Measurements from ENCODE around the gene ACIN1. TPM values are rescaled to one million over a fixed set of nuclear protein-coding genes. Genes with fewer than 3 reads are reported as not detected.

ACIN1 gene
- total and polyA plus RNA-seq, 9 donors: 83.3 to 165 (median 135) TPM

DNA sequence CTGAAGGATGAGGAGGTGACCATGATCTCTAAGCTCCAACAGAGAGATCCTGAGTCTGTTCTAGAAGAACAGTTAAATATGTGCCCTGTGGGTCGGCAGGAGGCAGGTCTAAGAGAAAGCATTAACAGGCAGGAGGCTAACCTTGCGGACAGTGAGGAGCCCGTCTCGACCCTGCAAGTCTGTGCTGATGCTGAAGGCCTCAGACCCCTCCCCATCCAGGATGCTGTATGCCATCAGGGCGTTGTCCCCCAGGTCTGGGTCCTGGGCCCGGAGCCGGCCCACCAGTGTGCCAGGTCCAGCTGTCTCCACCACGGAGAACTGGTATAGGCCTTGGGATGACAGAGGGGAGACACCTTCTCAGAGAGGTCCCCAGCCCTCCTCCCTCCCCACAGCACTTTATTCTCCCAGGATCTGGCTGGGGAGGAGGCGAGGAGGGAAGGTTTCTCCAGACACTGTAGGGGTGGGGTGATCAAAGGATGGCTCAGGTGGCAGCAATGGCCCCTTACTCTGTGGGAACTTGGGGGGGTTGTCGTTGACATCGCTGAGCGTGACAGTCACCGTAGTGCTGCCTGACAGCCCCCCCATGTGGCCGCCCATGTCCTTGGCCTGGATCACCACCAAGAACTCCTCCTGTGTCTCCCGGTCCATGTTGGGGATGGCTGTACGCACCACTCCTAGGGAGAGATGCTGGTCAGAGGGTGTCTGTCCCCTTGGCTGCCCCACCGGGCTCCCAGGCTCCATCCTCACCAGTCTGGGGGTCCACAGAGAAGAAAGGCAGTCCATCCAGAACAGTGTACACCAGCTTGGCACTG lies 40.7 kb downstream of the ACIN1 start:
- H3K9me3 ChIP-seq: no peaks in the 10 kb centered on the region
- H3K27me3 ChIP-seq: no peaks in the 10 kb centered on the region
- DNase-seq: peak in 2 of 5 donors; percentile 25 to 40
- 81 to 84% (median 81%) methylated on average over 16 to 17 of the region's 17 CpGs for WGBS, 3 donors
- H3K36me3 ChIP-seq: no peaks in the 10 kb centered on the region
- H3K4me1 ChIP-seq (ENCODE audit: insufficient read depth): no peaks in the 10 kb centered on the region
- no peak overlapping the region for H3K4me3 ChIP-seq
- no peak for TF ChIP-seq POLR2A (IDR thresholded peaks at IDR 0.05)
- TF ChIP-seq, protein P1, sequence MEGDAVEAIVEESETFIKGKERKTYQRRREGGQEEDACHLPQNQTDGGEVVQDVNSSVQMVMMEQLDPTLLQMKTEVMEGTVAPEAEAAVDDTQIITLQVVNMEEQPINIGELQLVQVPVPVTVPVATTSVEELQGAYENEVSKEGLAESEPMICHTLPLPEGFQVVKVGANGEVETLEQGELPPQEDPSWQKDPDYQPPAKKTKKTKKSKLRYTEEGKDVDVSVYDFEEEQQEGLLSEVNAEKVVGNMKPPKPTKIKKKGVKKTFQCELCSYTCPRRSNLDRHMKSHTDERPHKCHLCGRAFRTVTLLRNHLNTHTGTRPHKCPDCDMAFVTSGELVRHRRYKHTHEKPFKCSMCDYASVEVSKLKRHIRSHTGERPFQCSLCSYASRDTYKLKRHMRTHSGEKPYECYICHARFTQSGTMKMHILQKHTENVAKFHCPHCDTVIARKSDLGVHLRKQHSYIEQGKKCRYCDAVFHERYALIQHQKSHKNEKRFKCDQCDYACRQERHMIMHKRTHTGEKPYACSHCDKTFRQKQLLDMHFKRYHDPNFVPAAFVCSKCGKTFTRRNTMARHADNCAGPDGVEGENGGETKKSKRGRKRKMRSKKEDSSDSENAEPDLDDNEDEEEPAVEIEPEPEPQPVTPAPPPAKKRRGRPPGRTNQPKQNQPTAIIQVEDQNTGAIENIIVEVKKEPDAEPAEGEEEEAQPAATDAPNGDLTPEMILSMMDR (IDR thresholded peaks at IDR 0.05): no peak
- no peak for TF ChIP-seq EP300 (IDR thresholded peaks at IDR 0.05)
- intact Hi-C loops (cut with DNase I): loop anchor here in 1 of 4 donors (5.0 kb wide), 1 partner anchor 57 kb away; no protein-coding TSS in a partner anchor
- no peak overlapping the region for H3K27ac ChIP-seq

DNA sequence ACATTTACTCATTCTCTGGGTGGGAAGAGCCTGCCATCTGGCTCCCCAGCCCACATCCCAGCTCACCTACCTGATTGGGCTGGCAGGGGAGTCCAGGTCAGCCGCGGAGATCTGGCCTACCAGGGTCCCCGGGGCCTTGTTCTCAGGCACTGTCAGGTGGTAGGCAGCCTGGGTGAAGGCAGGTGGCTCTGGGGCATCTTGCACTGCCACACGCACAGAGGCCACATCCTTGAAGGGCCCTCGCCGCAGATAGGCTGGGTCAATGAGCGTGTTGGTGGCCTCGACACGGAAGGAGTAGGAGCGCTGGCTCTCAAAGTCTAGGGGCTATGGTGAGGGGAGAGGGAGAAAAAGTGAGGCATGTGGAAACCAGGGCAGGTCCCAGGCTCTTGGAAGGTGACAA lies 41.5 kb downstream of the ACIN1 start:
- H3K4me3 ChIP-seq: no peak overlapping the region
- no peaks in the 10 kb centered on the region for H3K4me1 ChIP-seq (ENCODE audit: insufficient read depth)
- intact Hi-C loops (cut with DNase I): loop anchor here in 1 of 4 donors (5.0 kb wide), 1 partner anchor 56 kb away; no protein-coding TSS in a partner anchor
- no peaks in the 10 kb centered on the region for H3K9me3 ChIP-seq
- no peaks in the 10 kb centered on the region for H3K27me3 ChIP-seq
- H3K27ac ChIP-seq: no peak overlapping the region
- peak in 1 of 5 donors; percentile 29 for DNase-seq
- H3K36me3 ChIP-seq: no peaks in the 10 kb centered on the region
- 94 to 96% (median 96%) methylated on average over 10 of the region's 10 CpGs for WGBS, 3 donors
- TF ChIP-seq, protein P1 (IDR thresholded peaks at IDR 0.05): no peak
- TF ChIP-seq POLR2A (IDR thresholded peaks at IDR 0.05) (no peak), EP300 (IDR thresholded peaks at IDR 0.05) (no peak)

- Histone ChIP-seq H3K4me1 (ENCODE audit: insufficient read depth) (no peaks in the 10 kb centered on the region), H3K36me3 (no peaks in the 10 kb centered on the region), H3K27me3 (no peaks in the 10 kb centered on the region), H3K4me3 (no peak overlapping the region), H3K27ac (no peak overlapping the region), H3K9me3 (no peaks in the 10 kb centered on the region)
- DNase-seq: peak in 1 of 5 donors; percentile 4
- WGBS, 3 donors: 63 to 70% (median 68%) methylated on average over 3 of the region's 3 CpGs
- no peak for TF ChIP-seq POLR2A (IDR thresholded peaks at IDR 0.05)
- TF ChIP-seq, protein P1 (IDR thresholded peaks at IDR 0.05): no peak
- TF ChIP-seq EP300 (IDR thresholded peaks at IDR 0.05): no peak
- intact Hi-C loops (cut with DNase I): loop anchor here in 1 of 4 donors (5.0 kb wide), 1 partner anchor 55 kb away; no protein-coding TSS in a partner anchor
Measured at GRCh38 chr14:23052671-23053070, 42.3 kb downstream of the ACIN1 start.

- 63 to 70% (median 63%) methylated on average over 14 of the region's 14 CpGs for WGBS, 3 donors
- no peaks in the 10 kb centered on the region for H3K36me3 ChIP-seq
- no peaks in the 10 kb centered on the region for H3K9me3 ChIP-seq
- H3K27me3 ChIP-seq: no peaks in the 10 kb centered on the region
- H3K27ac ChIP-seq: no peak overlapping the region
- TF ChIP-seq EP300 (IDR thresholded peaks at IDR 0.05): no peak
- TF ChIP-seq, protein P1 (IDR thresholded peaks at IDR 0.05): no peak
- TF ChIP-seq POLR2A (IDR thresholded peaks at IDR 0.05): no peak
- intact Hi-C loops (cut with DNase I): loop anchor here in 1 of 4 donors (5.0 kb wide), 1 partner anchor 55 kb away; no protein-coding TSS in a partner anchor
- H3K4me1 ChIP-seq (ENCODE audit: insufficient read depth): no peaks in the 10 kb centered on the region
- no peak overlapping the region for H3K4me3 ChIP-seq
- peak in 2 of 5 donors; percentile 25 to 31 for DNase-seq
Measured at GRCh38 chr14:23052182-23052623, 42.7 kb downstream of the ACIN1 start.

Measured in ovary (tissue), 9 donors.